ENCODE data around the gene LARP4. TPM values are rescaled to one million over a fixed set of nuclear protein-coding genes. Genes with fewer than 3 reads are reported as not detected.

Gene LARP4
- total and polyA plus RNA-seq, 2 donors (not counting 1 experiment from before 2014, with no cell fraction given): 33.9 TPM

- peak overlapping the region; percentile 80 for H3K27ac ChIP-seq (ENCODE audit: insufficient read depth, low read length)
- H2AFZ ChIP-seq (ENCODE audit: low read length): peak overlapping the region; percentile 65
- H4K20me1 ChIP-seq (ENCODE audit: control insufficient read depth, extremely low read depth, insufficient read depth, low read length): no peaks in the 10 kb centered on the region
- no peaks in the 10 kb centered on the region for H3K4me1 ChIP-seq (ENCODE audit: control insufficient read depth, extremely low read depth, insufficient read depth, low read length)
- TF ChIP-seq EZH2 (IDR thresholded peaks at IDR 0.05; ENCODE audit: low read length, missing control alignments): no peak
- TF ChIP-seq, protein P1, sequence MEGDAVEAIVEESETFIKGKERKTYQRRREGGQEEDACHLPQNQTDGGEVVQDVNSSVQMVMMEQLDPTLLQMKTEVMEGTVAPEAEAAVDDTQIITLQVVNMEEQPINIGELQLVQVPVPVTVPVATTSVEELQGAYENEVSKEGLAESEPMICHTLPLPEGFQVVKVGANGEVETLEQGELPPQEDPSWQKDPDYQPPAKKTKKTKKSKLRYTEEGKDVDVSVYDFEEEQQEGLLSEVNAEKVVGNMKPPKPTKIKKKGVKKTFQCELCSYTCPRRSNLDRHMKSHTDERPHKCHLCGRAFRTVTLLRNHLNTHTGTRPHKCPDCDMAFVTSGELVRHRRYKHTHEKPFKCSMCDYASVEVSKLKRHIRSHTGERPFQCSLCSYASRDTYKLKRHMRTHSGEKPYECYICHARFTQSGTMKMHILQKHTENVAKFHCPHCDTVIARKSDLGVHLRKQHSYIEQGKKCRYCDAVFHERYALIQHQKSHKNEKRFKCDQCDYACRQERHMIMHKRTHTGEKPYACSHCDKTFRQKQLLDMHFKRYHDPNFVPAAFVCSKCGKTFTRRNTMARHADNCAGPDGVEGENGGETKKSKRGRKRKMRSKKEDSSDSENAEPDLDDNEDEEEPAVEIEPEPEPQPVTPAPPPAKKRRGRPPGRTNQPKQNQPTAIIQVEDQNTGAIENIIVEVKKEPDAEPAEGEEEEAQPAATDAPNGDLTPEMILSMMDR (conservative IDR thresholded peaks at IDR 0.05 in 1 of 2, IDR thresholded peaks at IDR 0.05 in 1 of 2; ENCODE audit: low read depth in 1 of 2, low read length in 2 of 2): no peak
- H3K4me2 ChIP-seq (ENCODE audit: extremely low read depth, insufficient read depth, low read length): peak overlapping the region; percentile 94
- peak overlapping the region; percentile 83 for H3K9ac ChIP-seq (ENCODE audit: insufficient read depth, low read length)
- no peaks in the 10 kb centered on the region for H3K27me3 ChIP-seq (ENCODE audit: control insufficient read depth, insufficient read depth, low read length)
- H3K9me3 ChIP-seq (ENCODE audit: control insufficient read depth, insufficient read depth, low read depth, low read length): no peaks in the 10 kb centered on the region
- H3K79me2 ChIP-seq (ENCODE audit: control insufficient read depth, insufficient read depth, low read length): peaks cover 32% of the 10 kb centered on the region
- peak; percentile 10 to 25 for DNase-seq (ENCODE audit: low read depth in 2 of 2)
- H3K36me3 ChIP-seq (ENCODE audit: control insufficient read depth, insufficient read depth, low read length): no peaks in the 10 kb centered on the region
- H3K4me3 ChIP-seq (replicated peaks in 1 of 4; ENCODE audit: control extremely low read depth in 1 of 4, insufficient read depth in 1 of 4, low read depth in 3 of 4, low read length in 4 of 4): peak overlapping the region; percentile 73 to 91 (median 86)
Measured at GRCh38 chr12:50505675-50506530, 105.2 kb downstream of the LARP4 start.

GRCh38 chr12:50506753-50507473 is 106.2 kb downstream of the LARP4 start:
- no peaks in the 10 kb centered on the region for H4K20me1 ChIP-seq (ENCODE audit: control insufficient read depth, extremely low read depth, insufficient read depth, low read length)
- H3K27ac ChIP-seq (ENCODE audit: insufficient read depth, low read length): no peak overlapping the region
- peak; percentile 23 to 26 for DNase-seq (ENCODE audit: low read depth in 2 of 2)
- H3K79me2 ChIP-seq (ENCODE audit: control insufficient read depth, insufficient read depth, low read length): peaks cover 34% of the 10 kb centered on the region
- peak overlapping the region; percentile 36 for H3K4me2 ChIP-seq (ENCODE audit: extremely low read depth, insufficient read depth, low read length)
- H3K27me3 ChIP-seq (ENCODE audit: control insufficient read depth, insufficient read depth, low read length): no peaks in the 10 kb centered on the region
- no peaks in the 10 kb centered on the region for H3K36me3 ChIP-seq (ENCODE audit: control insufficient read depth, insufficient read depth, low read length)
- no peak overlapping the region for H2AFZ ChIP-seq (ENCODE audit: low read length)
- TF ChIP-seq, protein P1 (conservative IDR thresholded peaks at IDR 0.05 in 1 of 2, IDR thresholded peaks at IDR 0.05 in 1 of 2; ENCODE audit: low read depth in 1 of 2, low read length in 2 of 2): no peak
- TF ChIP-seq EZH2 (IDR thresholded peaks at IDR 0.05; ENCODE audit: low read length, missing control alignments): no peak
- no peaks in the 10 kb centered on the region for H3K9me3 ChIP-seq (ENCODE audit: control insufficient read depth, insufficient read depth, low read depth, low read length)
- H3K4me1 ChIP-seq (ENCODE audit: control insufficient read depth, extremely low read depth, insufficient read depth, low read length): no peaks in the 10 kb centered on the region
- no peak overlapping the region for H3K9ac ChIP-seq (ENCODE audit: insufficient read depth, low read length)
- H3K4me3 ChIP-seq (replicated peaks in 1 of 4; ENCODE audit: control extremely low read depth in 1 of 4, insufficient read depth in 1 of 4, low read depth in 3 of 4, low read length in 4 of 4): peak overlapping the region in 2 of 4 experiments; percentile 89 to 91

GRCh38 chr12:50507474-50507838 is 106.8 kb downstream of the LARP4 start:
- Histone ChIP-seq H3K4me2 (ENCODE audit: extremely low read depth, insufficient read depth, low read length) (no peak overlapping the region), H3K9ac (ENCODE audit: insufficient read depth, low read length) (no peak overlapping the region), H3K27me3 (ENCODE audit: control insufficient read depth, insufficient read depth, low read length) (no peaks in the 10 kb centered on the region), H3K9me3 (ENCODE audit: control insufficient read depth, insufficient read depth, low read depth, low read length) (no peaks in the 10 kb centered on the region), H3K79me2 (ENCODE audit: control insufficient read depth, insufficient read depth, low read length) (peaks cover 35% of the 10 kb centered on the region), H3K4me1 (ENCODE audit: control insufficient read depth, extremely low read depth, insufficient read depth, low read length) (no peaks in the 10 kb centered on the region), H4K20me1 (ENCODE audit: control insufficient read depth, extremely low read depth, insufficient read depth, low read length) (no peaks in the 10 kb centered on the region), H3K27ac (ENCODE audit: insufficient read depth, low read length) (no peak overlapping the region), H3K36me3 (ENCODE audit: control insufficient read depth, insufficient read depth, low read length) (no peaks in the 10 kb centered on the region), H3K4me3 (replicated peaks in 1 of 4; ENCODE audit: control extremely low read depth in 1 of 4, insufficient read depth in 1 of 4, low read depth in 3 of 4, low read length in 4 of 4) (no peak overlapping the region), H2AFZ (ENCODE audit: low read length) (no peak overlapping the region)
- DNase-seq (ENCODE audit: low read depth in 2 of 2): no peak
- TF ChIP-seq, protein P1 (conservative IDR thresholded peaks at IDR 0.05 in 1 of 2, IDR thresholded peaks at IDR 0.05 in 1 of 2; ENCODE audit: low read depth in 1 of 2, low read length in 2 of 2): no peak
- TF ChIP-seq EZH2 (IDR thresholded peaks at IDR 0.05; ENCODE audit: low read length, missing control alignments): no peak
